Stimulated activated CD8-positive, alpha-beta memory T cell treated with anti-CD3 and anti-CD28 coated beads, Interleukin-2, amount 100 ng/mL, for 1 hour (primary cell): ENCODE measurements around the gene HENMT1.
"Not testable (repeated sequence)": the region's sequence is repeated elsewhere in the genome, so short reads cannot be mapped to it uniquely, and the experiment has no call there.

Experiments used
- DNase-seq, 2 donors: peaks; one replicate each; pipeline ENCODE4 v3.0.0-alpha.2; 2020; ENCODE audit warnings: low read depth in 2 of 2

HENMT1 gene

DNA sequence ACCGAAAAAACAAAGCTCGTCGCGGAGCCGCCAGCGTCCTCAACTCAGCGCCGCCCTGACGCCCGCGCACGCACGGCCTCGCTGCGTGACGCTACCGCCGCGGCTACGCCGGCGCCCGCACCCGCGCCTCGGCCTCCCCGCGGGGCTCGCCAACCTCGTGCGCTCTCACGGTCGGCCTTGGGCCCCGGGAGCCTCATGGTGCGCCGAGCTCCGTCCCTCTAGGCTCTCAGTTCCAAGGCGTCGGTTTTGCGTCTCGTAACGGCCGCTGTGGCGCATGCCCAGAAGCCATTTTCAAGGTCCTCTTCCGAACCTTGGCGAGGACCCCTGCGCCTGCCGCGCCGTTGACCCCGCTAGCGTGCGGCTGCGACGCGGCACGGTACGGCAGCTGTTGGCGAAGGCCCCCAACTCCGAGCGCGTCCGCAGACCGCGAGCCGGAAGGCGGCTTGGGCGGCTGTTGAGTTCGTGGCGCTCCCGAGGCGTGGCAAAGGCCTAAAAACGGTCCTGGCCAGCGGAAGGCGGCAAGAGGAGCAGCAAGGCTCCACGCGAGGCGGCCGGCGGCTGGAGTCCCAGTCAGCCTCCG is at the start of gene HENMT1:
Gene HENMT1, minus strand, starts transcription at position 64 of the 580 bp plus-strand sequence. CDS start 1,209 bp downstream, outside the sequence.
- peak; percentile 56 to 57 for DNase-seq

DNA sequence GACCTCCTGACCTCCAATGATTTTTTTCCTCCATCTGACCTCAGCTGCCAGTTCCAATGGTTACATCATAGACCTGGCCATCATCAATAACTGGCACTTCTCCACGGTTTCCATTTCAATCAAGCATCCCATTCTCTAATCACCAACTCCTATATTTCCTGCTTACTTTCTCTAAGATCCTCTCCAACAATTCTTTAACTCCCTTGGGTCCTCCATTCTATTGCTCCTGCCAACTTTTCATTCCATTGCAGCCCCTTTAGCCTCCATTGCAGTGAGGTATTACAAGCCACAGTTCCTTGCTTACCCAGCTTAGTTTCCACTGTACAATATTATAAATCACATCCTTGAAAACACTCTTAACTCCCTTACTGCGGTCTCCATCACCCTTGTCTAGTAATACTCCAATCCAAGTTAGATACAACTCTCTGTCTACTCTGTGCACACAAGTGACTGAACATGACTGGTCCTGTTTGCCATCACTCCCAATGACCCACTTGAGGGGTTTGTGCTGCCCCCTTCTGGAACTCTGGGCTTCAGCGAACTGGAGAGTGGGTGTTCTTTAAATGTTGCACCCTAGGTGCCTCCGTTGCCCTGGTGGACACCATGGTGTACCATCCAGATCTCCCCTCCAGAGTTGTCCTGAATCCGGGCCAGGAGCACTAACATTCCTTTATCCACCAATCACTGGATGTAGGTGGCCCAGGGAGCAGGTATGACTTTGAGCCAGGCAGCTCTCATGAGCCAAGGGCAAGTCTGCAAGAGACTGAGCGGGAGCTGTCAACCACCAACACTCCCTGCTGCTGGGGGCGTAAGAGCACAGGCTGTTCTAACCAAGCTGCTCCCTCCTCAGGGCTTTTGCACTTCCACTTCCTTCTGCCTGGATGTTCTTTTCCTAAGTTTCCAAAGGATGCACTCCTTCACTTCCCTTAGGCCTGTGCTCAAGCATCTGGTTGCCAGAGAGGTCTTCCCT is 48.1 kb upstream of the HENMT1 start:
- DNase-seq: peak; percentile 24 to 47

DNA sequence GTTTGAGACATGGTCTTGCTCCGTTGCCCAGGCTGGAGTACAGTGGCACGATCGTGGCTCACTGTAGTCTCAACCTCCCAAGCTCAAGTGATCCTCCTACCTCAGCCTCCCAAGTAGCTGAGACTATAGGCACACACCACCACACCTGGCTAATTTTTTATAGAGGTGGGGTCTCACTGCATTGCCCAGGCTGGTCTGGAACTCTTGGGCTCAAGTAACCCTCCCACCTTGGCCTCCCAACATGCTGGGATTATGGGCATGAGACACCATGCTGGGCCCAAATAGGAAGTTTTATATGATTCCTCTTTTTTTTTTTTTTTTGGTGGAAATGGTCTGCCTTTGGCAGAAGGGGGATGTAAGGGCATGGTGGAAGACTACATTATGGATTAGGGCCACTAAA is 45.8 kb upstream of the HENMT1 start:
- DNase-seq: no peak

DNA sequence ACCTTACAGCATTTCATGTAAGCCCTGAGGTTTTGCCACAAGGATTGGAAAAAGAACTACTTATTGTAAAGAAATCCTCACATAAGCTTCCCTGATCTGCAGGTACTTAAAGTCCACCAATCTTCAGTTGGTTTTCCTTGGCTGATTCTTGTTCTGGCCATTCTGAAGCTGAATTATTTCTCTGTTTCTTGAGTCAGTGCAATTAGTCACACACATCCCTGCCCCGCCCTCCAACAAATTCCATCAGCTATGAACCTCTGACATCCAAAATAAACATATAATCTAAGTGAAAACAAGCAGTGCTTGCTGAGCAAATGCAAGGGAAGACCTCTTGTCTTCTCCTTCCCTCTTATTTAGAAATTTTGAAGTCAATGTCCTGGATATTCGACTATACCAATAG is 43.6 kb upstream of the HENMT1 start:
- DNase-seq: no peak

DNA sequence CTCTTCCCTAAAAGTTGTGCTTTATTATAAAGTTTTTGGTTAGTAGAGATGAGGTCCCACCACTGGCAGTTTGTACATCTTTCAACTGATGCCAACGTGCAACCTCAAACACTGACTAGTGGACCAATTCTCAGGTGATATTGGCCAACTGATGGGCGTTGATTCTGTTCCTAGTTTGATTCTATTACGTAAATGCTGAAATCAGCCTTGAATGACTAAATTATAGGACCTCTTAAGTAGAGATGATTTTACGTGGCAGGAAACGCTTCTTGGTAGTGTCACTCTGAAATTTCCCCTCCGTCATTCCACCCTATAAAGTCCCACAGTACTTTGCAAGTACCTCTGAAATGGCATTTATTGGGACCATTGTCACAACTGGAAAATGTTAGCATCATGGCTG is 43.0 kb upstream of the HENMT1 start:
- DNase-seq: no peak

DNA sequence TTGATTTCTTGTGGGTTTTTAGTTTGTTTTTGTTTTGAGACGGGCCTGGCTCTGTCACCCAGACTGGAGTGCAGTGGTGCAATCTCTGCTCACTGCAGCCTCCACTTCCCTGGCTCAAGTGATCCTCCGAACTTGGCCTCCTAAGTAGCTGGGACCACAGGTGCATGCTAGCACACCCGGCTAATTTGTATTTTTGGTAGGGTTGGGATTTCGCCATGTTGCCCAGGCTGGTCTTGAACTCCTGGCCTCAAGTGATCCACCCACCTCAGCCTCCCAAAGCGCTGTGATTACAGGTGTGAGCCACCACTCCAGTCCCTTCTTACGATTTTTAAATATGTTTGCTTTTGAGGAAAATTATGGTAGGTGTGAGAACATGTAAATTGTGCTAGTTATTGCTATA is 41.2 kb upstream of the HENMT1 start:
- DNase-seq: not testable (repeated sequence)

DNA sequence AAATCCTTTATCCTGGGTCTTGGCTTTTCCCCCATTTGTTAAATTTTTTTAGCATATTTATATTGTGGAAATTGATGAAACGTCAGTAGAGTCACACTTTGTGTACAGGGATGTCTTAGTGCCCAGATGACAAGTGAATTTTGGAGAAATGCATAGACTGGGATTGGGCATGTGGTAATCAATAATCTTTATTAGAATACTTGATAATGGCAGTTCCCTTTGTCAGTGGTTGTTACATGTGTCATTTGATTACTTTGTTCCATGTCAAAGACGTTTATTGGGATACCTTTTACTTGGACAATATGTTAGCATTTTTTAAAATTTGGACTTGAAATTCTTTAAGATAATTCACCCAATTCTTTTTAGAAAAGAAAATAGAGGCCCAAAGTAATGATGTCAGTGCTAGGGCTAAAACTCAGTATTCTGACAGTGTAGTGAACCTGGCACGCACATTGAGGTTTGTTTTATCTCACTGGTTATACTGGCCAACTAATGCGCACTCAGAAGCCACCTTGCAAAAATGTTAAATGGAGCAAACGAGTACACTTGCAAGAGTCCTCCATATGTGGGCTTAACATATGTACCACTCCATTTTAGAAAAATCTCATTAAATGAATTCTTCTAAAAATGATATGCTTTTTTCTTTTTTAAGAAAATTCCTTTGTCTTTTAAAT is 40.4 kb upstream of the HENMT1 start:
- no peak for DNase-seq

DNA sequence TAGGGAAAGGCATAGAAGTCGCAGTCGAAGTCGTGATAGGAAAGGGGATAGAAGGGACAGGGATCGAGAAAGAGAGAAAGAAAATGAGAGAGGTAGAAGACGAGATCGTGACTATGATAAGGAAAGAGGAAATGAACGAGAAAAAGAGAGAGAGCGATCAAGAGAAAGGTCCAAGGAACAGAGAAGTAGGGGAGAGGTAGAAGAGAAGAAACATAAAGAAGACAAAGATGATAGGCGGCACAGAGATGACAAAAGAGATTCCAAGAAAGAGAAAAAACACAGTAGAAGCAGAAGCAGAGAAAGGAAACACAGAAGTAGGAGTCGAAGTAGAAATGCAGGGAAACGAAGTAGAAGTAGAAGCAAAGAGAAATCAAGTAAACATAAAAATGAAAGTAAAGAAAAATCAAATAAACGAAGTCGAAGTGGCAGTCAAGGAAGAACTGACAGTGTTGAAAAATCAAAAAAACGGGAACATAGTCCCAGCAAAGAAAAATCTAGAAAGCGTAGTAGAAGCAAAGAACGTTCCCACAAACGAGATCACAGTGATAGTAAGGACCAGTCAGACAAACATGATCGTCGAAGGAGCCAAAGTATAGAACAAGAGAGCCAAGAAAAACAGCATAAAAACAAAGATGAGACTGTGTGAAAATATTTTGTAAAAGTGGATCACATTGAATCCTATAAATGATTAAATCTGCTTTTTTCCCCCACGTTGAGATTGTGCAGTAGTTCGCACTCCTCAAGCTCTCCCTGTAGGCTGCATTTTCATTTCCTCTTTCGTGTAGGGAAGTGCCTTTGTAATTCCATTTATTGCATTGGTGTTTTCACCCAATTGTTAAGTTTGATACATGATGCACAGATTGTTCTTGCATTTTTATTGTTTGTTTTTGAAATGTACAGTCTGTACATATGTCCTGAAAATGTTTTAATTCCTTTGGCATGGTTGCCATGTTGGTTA is 38.8 kb upstream of the HENMT1 start:
- no peak for DNase-seq

DNA sequence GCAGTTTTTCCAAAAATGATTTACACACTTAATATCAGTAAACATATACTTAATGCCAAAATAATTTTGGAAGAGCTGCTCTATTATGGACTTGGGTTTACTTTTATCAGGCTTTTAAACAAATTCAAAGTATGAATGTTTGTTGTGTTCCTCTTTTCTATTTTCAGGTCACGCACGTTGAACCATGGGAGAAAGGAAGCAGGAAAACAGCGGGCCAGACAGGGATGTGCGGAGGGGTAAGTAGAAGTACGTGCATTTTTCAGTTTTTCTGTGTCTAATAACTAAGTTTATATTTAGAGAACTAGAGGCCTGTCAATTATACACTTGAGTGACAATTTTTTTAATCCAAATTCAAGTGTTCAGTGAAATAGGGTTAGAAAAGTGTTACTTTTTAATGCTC is 34.6 kb upstream of the HENMT1 start:
- no peak for DNase-seq

DNA sequence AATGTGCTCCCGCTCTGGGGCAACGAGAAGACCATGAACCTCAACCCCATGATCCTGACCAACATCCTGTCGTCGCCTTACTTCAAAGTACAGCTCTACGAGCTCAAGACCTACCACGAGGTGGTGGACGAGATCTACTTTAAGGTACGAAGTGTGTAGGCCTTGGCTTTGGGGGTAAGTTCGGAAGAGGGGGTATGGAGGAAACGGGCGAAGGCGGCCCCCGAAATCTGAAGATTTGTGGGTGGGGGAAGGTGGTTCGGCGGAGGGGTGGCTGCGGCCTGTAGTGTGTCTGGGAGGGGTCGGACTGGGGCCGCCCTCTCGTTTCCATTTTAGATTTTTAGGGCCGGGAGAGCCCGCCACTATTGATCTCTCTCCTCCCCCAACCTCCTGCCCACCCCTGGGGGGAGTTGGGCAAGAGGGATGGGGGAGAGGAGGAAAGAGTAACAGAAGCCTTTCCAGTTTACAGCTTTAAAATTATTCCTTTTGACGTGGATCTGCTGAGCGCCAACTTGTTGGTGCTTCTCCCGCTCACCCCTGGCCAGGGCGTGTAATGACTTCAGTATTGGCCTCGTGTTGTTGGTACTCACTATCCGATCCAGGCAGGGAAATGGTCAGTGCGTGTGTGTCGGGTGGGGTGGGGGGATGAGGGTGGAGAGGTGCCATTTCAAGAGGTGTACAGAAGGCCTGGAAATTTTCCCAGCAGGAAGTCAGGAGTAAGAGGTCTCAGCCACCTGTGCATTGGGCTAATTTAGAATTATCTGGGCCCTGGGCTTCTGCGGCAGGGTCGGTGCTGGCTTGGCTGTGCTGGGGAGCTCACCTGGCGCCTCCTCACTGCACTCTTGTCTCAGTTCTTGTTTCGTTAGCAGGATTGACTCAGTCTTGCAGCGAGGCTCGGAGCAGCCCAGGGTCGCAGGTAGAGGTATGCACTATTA is 32.1 kb upstream of the HENMT1 start:
- DNase-seq: peak; percentile 47 to 55

DNA sequence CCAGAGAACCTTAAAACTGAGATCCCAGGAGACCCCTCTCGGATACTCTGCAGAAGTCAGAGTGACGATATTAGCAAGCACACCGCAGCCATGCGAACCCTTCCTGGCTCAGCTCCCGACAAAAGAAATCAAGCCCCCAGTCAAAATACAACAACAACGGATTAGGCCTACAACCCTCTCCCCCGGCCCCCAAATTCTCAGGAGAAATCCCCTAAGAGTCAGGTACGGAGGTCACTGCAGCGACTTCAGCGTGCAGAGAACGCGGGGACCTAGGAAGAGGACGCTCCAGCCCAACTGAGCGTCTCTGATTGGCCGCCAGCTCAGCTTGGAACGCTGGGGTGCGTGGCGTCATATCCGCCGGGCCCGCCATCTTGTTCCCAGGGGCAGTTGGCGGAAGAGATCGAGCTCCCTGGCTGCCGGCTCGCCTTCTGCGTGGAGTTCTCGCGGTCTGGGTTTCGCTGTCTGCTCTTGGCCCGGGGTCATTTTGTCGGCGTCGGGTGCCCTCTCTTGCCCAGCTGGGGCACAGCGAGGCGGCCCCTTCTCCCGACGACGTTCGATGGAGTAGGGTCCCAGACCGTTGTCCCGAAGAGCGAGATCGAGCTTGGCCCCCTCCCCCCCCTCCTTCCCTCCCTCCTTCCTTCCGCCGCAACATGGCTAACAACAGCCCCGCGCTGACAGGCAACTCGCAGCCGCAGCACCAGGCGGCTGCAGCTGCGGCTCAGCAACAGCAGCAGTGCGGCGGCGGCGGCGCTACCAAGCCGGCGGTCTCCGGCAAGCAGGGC is 31.2 kb upstream of the HENMT1 start, which contains the start of gene PRPF38B:
Gene PRPF38B, plus strand, starts transcription at position 369 of the 782 bp plus-strand sequence. Its CDS starts 282 bp downstream, at position 651.
- peak; percentile 88 for DNase-seq

DNA sequence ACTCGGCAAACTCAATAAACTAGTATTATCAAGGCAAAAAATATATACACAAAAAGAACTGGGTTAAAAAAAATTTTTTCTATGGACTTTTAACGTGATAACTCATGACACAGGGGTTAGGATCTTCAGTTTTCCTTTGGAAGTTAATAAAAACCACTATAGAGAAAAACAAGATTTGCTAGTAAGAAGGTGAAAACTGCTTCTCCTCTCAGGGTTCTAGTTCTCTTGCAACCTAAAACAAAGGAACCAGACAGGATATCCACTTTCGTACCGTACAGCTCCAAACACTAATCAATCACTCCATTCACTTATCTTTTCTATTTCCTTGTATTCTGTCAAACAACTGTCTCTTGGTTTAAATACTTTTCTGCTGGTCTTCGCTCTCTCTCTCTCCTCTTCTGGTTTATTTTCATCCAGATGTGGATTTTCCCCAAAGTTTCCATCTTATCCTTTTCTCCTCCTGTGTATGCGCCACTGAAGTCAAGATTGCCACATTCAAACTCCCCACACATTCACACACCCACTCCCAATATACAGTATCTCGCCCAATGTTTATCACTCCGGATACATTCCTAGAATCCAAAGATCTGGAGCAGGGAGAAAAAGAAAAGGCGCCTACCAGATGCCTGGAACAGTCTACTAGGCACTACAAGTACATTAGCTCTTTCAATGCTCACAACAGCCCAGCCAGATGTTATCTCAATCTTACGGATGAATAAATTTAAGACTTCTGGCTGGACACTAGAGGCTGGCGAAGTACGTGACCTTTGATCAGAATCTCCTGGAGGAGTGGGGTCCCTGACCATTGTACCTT is 30.4 kb upstream of the HENMT1 start:
- no peak for DNase-seq

DNA sequence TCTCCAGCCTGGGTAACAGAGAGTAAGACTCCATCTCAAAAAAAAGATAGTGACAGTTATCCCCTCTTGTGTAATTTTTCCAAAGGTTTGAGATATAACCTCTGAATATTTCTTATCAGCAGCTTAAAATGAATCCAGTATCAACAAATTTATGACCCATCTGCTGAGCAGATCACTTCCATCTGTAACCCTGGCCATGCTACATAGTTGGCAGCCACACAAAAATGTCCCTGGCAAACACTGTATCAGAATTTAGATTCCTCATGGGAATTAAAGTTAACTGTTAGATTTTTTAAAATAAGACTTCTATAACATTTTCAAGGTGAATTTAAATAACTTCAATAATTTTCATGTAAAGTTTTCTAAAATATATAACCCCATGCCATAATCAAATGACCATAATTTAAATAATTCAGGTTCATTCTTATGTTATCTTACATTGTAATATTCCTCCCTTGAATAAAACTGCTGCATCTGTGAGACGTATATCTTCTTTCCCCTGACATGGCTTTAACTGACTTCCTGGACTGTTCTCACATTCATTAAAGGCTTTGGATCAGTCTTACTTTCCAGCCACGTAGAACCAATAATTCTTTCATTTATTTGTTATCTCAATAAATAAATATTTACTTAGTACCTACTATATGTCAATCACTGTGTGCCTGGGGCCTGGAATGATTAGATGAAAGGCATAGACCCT is 25.9 kb upstream of the HENMT1 start:
- DNase-seq: no peak

DNA sequence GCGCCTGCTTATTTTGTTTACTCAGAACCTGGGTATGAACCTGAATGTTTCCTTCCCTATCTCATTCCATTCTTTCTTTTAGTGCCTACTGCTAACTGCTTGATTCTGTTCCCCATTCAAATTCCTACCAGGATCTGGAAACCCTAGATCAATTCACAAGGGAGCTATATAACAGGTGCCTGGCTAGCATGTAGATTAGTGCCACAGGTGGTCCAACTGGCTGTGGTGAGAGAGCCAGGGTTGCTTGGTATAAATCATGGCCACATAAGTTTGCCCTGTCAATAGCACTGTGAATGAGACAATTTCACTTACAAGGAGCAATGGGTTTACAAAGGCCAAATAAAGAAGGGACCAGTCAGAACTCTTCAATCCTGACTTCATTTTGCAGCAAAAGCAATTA is 24.6 kb upstream of the HENMT1 start:
- DNase-seq: no peak

DNA sequence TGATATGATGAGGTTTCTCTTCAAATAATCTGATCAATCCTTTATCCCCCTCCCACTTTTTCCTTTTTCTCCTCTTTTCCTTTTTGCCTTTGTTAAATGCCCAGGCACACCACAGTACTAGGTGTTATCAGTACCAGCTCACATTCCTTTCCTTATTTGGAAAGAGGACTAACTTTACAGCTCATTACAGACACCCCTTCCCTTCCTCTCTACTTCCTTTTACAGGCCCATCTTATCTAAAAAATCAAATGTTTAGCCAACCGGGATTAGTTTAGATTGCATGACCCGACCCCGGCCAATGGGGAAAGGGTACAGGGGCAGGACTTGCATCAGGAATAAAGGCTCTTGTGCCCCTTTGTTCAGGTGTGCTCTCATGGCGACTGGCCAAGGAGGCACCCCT is 20.8 kb upstream of the HENMT1 start:
- not testable (repeated sequence) for DNase-seq

DNA sequence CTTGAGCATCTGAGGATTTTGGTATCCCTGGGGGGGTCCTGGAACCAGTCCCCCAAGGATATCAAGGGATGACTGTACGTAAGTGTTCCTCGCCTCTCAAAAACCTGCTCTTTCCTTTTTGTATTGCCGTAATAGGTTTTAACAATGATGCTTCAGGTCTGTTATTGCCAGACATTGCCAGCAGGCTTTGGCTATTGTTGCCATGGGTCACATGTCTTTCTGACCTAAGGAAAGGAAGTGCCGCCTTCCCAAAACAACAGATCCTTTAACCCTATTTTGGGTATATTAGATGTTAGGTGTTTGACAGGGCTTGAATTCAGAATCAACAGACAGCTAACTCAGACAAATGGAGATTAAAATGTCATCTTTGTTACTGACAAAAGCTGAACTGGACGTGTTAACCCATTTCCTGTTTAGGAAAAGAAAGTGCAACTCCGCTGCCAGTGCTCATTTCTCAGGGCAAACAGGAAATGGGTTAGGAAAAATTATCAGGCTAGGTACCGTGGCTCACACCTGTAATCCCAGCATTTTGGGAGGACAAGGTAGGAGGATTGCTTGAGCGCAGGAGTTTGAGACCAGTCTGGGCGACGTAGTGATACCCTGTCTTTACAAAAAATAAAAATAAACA is 18.8 kb upstream of the HENMT1 start:
- DNase-seq: no peak

DNA sequence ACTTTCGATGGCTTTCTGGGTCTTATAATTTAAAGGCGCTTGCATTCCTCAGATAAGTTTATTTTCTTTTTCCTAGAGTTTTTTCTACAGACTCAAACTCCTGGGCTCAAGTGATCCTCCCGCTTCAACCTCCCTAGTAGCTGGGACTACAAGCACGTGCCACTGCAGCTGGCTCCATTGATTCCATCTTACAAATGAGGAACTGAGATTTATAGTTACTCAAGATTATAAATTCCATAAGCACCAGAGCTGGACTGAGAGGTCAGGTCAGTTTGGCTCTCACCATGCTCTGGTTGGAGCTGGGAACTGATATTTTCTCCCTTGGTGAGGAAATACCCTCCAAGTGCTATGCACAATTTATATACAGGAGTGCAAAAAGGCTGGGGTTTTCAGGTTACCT is 17.8 kb upstream of the HENMT1 start:
- DNase-seq: no peak
